Measurements from ENCODE around the gene LMO4.

GRCh38 chr1:87346130-87346814 lies 17.6 kb downstream of the LMO4 start:
- TF ChIP-seq CTCF (IDR thresholded peaks at IDR 0.05): no peak
- no peak for TF ChIP-seq POLR2A (IDR thresholded peaks at IDR 0.05)
